Skeletal muscle tissue (tissue), 4 donors: ENCODE measurements around the gene MEGF11. TPM values are rescaled to one million over a fixed set of nuclear protein-coding genes. Genes with fewer than 3 reads are reported as not detected.

Experiments used
- H3K27ac ChIP-seq: one replicate; pipeline ENCODE4 v1.7.0; 2013; ENCODE audit warnings: mild to moderate bottlenecking, low read depth, low read length, inconsistent platforms
- H3K27me3 ChIP-seq, 3 donors: one replicate each; pipeline ENCODE4 v1.7.0; 2013; ENCODE audit warnings: low read length in 3 of 3; ENCODE audit not compliant: control insufficient read depth in 3 of 3, insufficient read depth in 3 of 3
- H3K36me3 ChIP-seq, 3 donors: one replicate each; pipeline ENCODE4 v1.7.0; 2013; ENCODE audit warnings: low read length in 3 of 3; ENCODE audit not compliant: control insufficient read depth in 3 of 3, insufficient read depth in 3 of 3
- H3K4me1 ChIP-seq, 3 donors: one replicate each; pipeline ENCODE4 v1.7.0; 2013; ENCODE audit warnings: low read length in 3 of 3, mild to moderate bottlenecking in 3 of 3; ENCODE audit not compliant: control insufficient read depth in 3 of 3, insufficient read depth in 3 of 3
- H3K4me3 ChIP-seq, 3 donors: one replicate each; pipeline ENCODE4 v1.7.0; 2013; ENCODE audit warnings: low read length in 3 of 3
- H3K9ac ChIP-seq, 3 donors: one replicate each; pipeline ENCODE4 v1.7.0; 2013; ENCODE audit warnings: low read length in 3 of 3, mild to moderate bottlenecking in 3 of 3, moderate library complexity in 2 of 3, low read depth in 1 of 3
- H3K9me3 ChIP-seq, 3 donors: one replicate each; pipeline ENCODE4 v1.7.0; 2013; ENCODE audit warnings: low read length in 3 of 3; ENCODE audit not compliant: control insufficient read depth in 3 of 3
- total RNA-seq: library from RNA; depleted of rRNA; stranded (reverse); fragments of >200 nt; gene quantifications from one replicate; pipeline ENCODE4 v1.2.3, GENCODE V29; 2014
- donor health status: Osteomylitis.

The MEGF11 gene
- total RNA-seq, 1 donor from 2014 or later = 0.52 TPM

GRCh38 chr15:65935391-65935790 lies 318.2 kb downstream of the MEGF11 start:
- H3K27me3 ChIP-seq = peaks cover 0 to 2% (median 0%) of the 10 kb centered on the region in 3 donors

GRCh38 chr15:65931221-65931620 lies 322.3 kb downstream of the MEGF11 start:
- no peaks in the 10 kb centered on the region for H3K4me1 ChIP-seq
- H3K9ac ChIP-seq = no peak overlapping the region
- no peak overlapping the region for H3K27ac ChIP-seq
- no peaks in the 10 kb centered on the region for H3K9me3 ChIP-seq
- peaks cover 0 to 2% (median 0%) of the 10 kb centered on the region in 3 donors for H3K27me3 ChIP-seq
- H3K36me3 ChIP-seq = no peaks in the 10 kb centered on the region
- H3K4me3 ChIP-seq = no peak overlapping the region

More at GRCh38 chr15:65935391-65935790, 318.2 kb downstream of the MEGF11 start:
- H3K36me3 ChIP-seq = no peaks in the 10 kb centered on the region
- H3K4me3 ChIP-seq = no peak overlapping the region
- H3K9ac ChIP-seq = no peak overlapping the region
- H3K4me1 ChIP-seq = peaks cover 4 to 10% (median 9%) of the 10 kb centered on the region in 3 donors
- no peak overlapping the region for H3K27ac ChIP-seq
- H3K9me3 ChIP-seq = no peaks in the 10 kb centered on the region

GRCh38 chr15:65930134-65930533 lies 323.4 kb downstream of the MEGF11 start:
- Histone ChIP-seq H3K9me3 (no peaks in the 10 kb centered on the region), H3K36me3 (no peaks in the 10 kb centered on the region), H3K4me1 (no peaks in the 10 kb centered on the region), H3K27me3 (peaks cover 0 to 2% (median 0%) of the 10 kb centered on the region in 3 donors), H3K27ac (no peak overlapping the region), H3K9ac (no peak overlapping the region), H3K4me3 (no peak overlapping the region)

GRCh38 chr15:65929573-65929972 lies 324.0 kb downstream of the MEGF11 start:
- H3K9me3 ChIP-seq = no peaks in the 10 kb centered on the region
- peaks cover 0 to 2% (median 0%) of the 10 kb centered on the region in 3 donors for H3K27me3 ChIP-seq
- H3K4me3 ChIP-seq = no peak overlapping the region
- no peak overlapping the region for H3K27ac ChIP-seq
- no peaks in the 10 kb centered on the region for H3K36me3 ChIP-seq
- no peak overlapping the region for H3K9ac ChIP-seq
- no peaks in the 10 kb centered on the region for H3K4me1 ChIP-seq

- Histone ChIP-seq H3K4me1 (no peaks in the 10 kb centered on the region), H3K9ac (no peak overlapping the region), H3K4me3 (no peak overlapping the region), H3K27ac (no peak overlapping the region), H3K27me3 (peaks cover 0 to 2% (median 0%) of the 10 kb centered on the region in 3 donors), H3K9me3 (no peaks in the 10 kb centered on the region), H3K36me3 (no peaks in the 10 kb centered on the region)
These were observed 326.0 kb downstream of the MEGF11 start for GRCh38 chr15:65927545-65927944.

- no peak overlapping the region for H3K4me3 ChIP-seq
- no peaks in the 10 kb centered on the region for H3K4me1 ChIP-seq
- H3K36me3 ChIP-seq = no peaks in the 10 kb centered on the region
- no peak overlapping the region for H3K9ac ChIP-seq
- H3K9me3 ChIP-seq = no peaks in the 10 kb centered on the region
- H3K27ac ChIP-seq = no peak overlapping the region
- no peaks in the 10 kb centered on the region for H3K27me3 ChIP-seq
These were observed 326.7 kb downstream of the MEGF11 start for GRCh38 chr15:65926899-65927298.

GRCh38 chr15:65926459-65926858 lies 327.1 kb downstream of the MEGF11 start:
- Histone ChIP-seq H3K4me1 (no peaks in the 10 kb centered on the region), H3K9me3 (no peaks in the 10 kb centered on the region), H3K27ac (no peak overlapping the region), H3K4me3 (no peak overlapping the region), H3K9ac (no peak overlapping the region), H3K36me3 (no peaks in the 10 kb centered on the region), H3K27me3 (no peaks in the 10 kb centered on the region)

- Histone ChIP-seq H3K4me3 (no peak overlapping the region), H3K27me3 (no peaks in the 10 kb centered on the region), H3K9ac (no peak overlapping the region), H3K36me3 (no peaks in the 10 kb centered on the region), H3K27ac (no peak overlapping the region), H3K9me3 (no peaks in the 10 kb centered on the region), H3K4me1 (peaks cover 0 to 3% (median 0%) of the 10 kb centered on the region in 3 donors)
These were observed 328.2 kb downstream of the MEGF11 start for GRCh38 chr15:65925338-65925737.

- no peaks in the 10 kb centered on the region for H3K27me3 ChIP-seq
- no peak overlapping the region for H3K9ac ChIP-seq
- H3K27ac ChIP-seq = no peak overlapping the region
- H3K9me3 ChIP-seq = no peaks in the 10 kb centered on the region
- H3K4me1 ChIP-seq = peaks cover 0 to 3% (median 2%) of the 10 kb centered on the region in 3 donors
- H3K36me3 ChIP-seq = peaks cover 0 to under 1% (median 0%) of the 10 kb centered on the region in 3 donors
- no peak overlapping the region for H3K4me3 ChIP-seq
These were observed 329.5 kb downstream of the MEGF11 start for GRCh38 chr15:65924004-65924403.

- no peaks in the 10 kb centered on the region for H3K9me3 ChIP-seq
- no peaks in the 10 kb centered on the region for H3K27me3 ChIP-seq
- no peak overlapping the region for H3K27ac ChIP-seq
- no peak overlapping the region for H3K9ac ChIP-seq
- H3K4me3 ChIP-seq = no peak overlapping the region
- H3K4me1 ChIP-seq = peaks cover 0 to 3% (median 2%) of the 10 kb centered on the region in 3 donors
- peaks cover 0 to 3% (median 0%) of the 10 kb centered on the region in 3 donors for H3K36me3 ChIP-seq
These were observed 330.3 kb downstream of the MEGF11 start for GRCh38 chr15:65923264-65923663.
